PC-9 (cell line): ENCODE data around the gene CYP1A2. TPM values are rescaled to one million over a fixed set of nuclear protein-coding genes. Genes with fewer than 3 reads are reported as not detected.

Experiments used
- BruUV-seq: library from RNA; stranded (reverse); fragments of 400-500 nt; replicated peaks from 2 replicates; lab custom pipeline; 2021; lab: Mats Ljungman, UMichigan
- CTCF ChIA-PET: fragments of 300-600 bp; sonication (Branson Sonifier 250); formaldehyde crosslinking; loops from one replicate; lab custom pipeline; 2022; ENCODE audit warnings: antibody characterized with exemption; lab: Charles Lee
- POLR2A ChIA-PET: fragments of 300-600 bp; sonication (Branson Sonifier 250); formaldehyde crosslinking; loops from one replicate; lab custom pipeline; 2022; ENCODE audit warnings: antibody characterized with exemption; ENCODE audit not compliant: unreplicated experiment; lab: Charles Lee
- DNase-seq, 2 experiments: peaks; one replicate each; pipeline versions ENCODE4 v3.0.0 to v3.0.0-alpha.2; 2015 to 2022; ENCODE audit warnings: mixed read lengths in 1 of 2
- H2AFZ ChIP-seq: fragments of 200-600 bp; sonication (generic); 2 replicates; pipeline ENCODE4 v1.8.1; 2017; ENCODE audit warnings: antibody characterized with exemption
- H3F3A ChIP-seq: fragments of 200-600 bp; sonication (generic); 2 replicates; pipeline ENCODE4 v1.8.1; 2017; ENCODE audit warnings: antibody characterized with exemption, mild to moderate bottlenecking, low read depth; ENCODE audit not compliant: insufficient read depth
- H3K27ac ChIP-seq: fragments of 200-600 bp; sonication (generic); 2 replicates; pipeline ENCODE4 v1.6.1; 2016; ENCODE audit warnings: mixed run types
- H3K27me3 ChIP-seq: fragments of 200-600 bp; sonication (generic); 2 replicates; pipeline ENCODE4 v1.6.1; 2016; ENCODE audit warnings: low read depth, mixed run types; ENCODE audit not compliant: insufficient read depth
- H3K36me3 ChIP-seq: fragments of 200-600 bp; sonication (generic); 2 replicates; pipeline ENCODE4 v1.6.1; 2016; ENCODE audit warnings: low read depth, mixed run types
- H3K4me1 ChIP-seq: fragments of 200-600 bp; sonication (generic); replicated peaks from 2 replicates; pipeline ENCODE4 v1.6.1; 2016; ENCODE audit warnings: mixed run types; ENCODE audit not compliant: insufficient read depth
- H3K4me2 ChIP-seq: fragments of 200-600 bp; sonication (generic); 2 replicates; pipeline ENCODE4 v1.6.1; 2017; ENCODE audit warnings: mixed run types
- H3K4me3 ChIP-seq: fragments of 200-600 bp; sonication (generic); 2 replicates; pipeline ENCODE4 v1.6.1; 2016; ENCODE audit warnings: mixed run types
- H3K79me2 ChIP-seq: fragments of 200-600 bp; sonication (generic); 2 replicates; pipeline ENCODE4 v1.6.1; 2017; ENCODE audit warnings: low read depth, mixed run types
- H3K9me2 ChIP-seq: fragments of 200-600 bp; sonication (generic); 2 replicates; pipeline ENCODE4 v1.8.1; 2017; ENCODE audit warnings: mild to moderate bottlenecking; ENCODE audit not compliant: insufficient read depth
- H3K9me3 ChIP-seq: fragments of 200-600 bp; sonication (generic); 2 replicates; pipeline ENCODE4 v1.8.1; 2016; ENCODE audit warnings: low read depth; ENCODE audit not compliant: insufficient read depth
- H4K20me1 ChIP-seq: fragments of 200-600 bp; sonication (generic); 2 replicates; pipeline ENCODE4 v1.8.1; 2017; ENCODE audit not compliant: insufficient read depth
- CTCF ChIP-seq: fragments of 200-600 bp; sonication (generic); conservative IDR thresholded peaks from 2 replicates; pipeline ENCODE4 v1.6.1; 2017; ENCODE audit warnings: mixed run types, antibody characterized with exemption, mild to moderate bottlenecking, moderate library complexity
- EZH2 ChIP-seq: fragments of 200-600 bp; sonication (generic); IDR thresholded peaks from 2 replicates; pipeline ENCODE4 v1.8.0; 2017; ENCODE audit warnings: antibody characterized with exemption, low read depth
- intact Hi-C: fragments of 100-400 bp; cut with micrococcal nuclease; formaldehyde crosslinking; loops from one replicate; pipeline ENCODE4 v1.10.0; 2022; ENCODE audit not compliant: unreplicated experiment
- total RNA-seq: library from RNA; stranded (reverse); gene quantifications from 2 replicates; pipeline ENCODE4 v1.2.3, GENCODE V29; 2021

CYP1A2 gene
- total RNA-seq, 1 experiment from 2014 or later: not detected

DNA sequence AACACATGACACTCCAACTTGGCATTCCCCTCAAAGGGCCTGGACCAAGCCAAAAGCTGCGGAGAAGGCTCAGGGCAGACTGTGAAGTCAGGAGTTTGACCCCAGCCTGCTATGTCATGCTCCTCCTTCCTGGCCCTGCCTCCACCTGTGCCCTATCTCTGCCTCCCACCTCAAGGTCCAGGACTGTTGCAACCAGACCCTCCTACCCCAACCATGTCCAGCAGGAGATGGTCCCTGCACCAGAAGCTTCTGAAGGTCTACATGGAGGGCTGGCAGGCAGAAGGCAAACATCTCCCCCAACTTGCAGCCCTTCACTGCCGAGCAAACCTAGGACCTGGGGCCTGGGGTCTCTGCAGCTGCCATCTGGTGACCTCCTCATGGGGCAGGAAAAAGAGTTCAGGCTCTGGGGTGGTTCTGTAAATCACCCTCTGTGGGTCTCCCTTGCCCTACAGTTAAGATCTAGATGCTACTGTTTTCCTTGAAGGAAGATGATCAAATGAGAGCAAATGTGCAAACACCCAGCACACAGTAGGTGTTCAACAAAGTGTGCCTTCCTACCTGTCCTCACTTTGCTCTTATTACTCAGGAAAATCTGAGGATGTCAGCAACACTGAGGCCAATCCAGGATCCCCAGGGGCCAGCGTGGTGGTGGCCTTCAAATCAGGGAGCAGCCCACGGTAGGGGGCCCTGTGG, 21.7 kb downstream of the CYP1A2 start:
- Histone ChIP-seq H4K20me1 (no peaks in the 10 kb centered on the region), H3F3A (no peaks in the 10 kb centered on the region), H3K9me3 (no peaks in the 10 kb centered on the region), H3K27ac (no peak overlapping the region), H3K4me3 (no peak overlapping the region), H3K36me3 (no peaks in the 10 kb centered on the region), H3K27me3 (no peaks in the 10 kb centered on the region), H3K79me2 (no peaks in the 10 kb centered on the region), H2AFZ (no peak overlapping the region), H3K9me2 (no peaks in the 10 kb centered on the region), H3K4me2 (no peak overlapping the region), H3K4me1 (peaks cover 11% of the 10 kb centered on the region)
- no peak for TF ChIP-seq CTCF
- no peak for TF ChIP-seq EZH2
- DNase-seq: no peak
- CTCF ChIA-PET: interaction anchor here (0.6 to 1.4 kb wide), 12 partner anchors 13 to 217 kb away, joined by 3 to 11 read pairs (median 4); no protein-coding TSS in a partner anchor
- POLR2A ChIA-PET: interaction anchor here (0.5 kb wide), 1 partner anchor 266 kb away, joined by 3 read pairs; no protein-coding TSS in a partner anchor
- intact Hi-C loops: no loop called here
- BruUV-seq: no TSS peak

- Histone ChIP-seq H4K20me1 (no peaks in the 10 kb centered on the region), H3K9me3 (no peaks in the 10 kb centered on the region), H3K4me3 (no peak overlapping the region), H3K9me2 (no peaks in the 10 kb centered on the region), H3K36me3 (no peaks in the 10 kb centered on the region), H3K27me3 (no peaks in the 10 kb centered on the region), H2AFZ (no peak overlapping the region), H3K79me2 (no peaks in the 10 kb centered on the region), H3K4me2 (0 out of 2 replicates have a peak overlapping the region, but pooled peaks have one; percentile 13), H3K4me1 (peaks cover 11% of the 10 kb centered on the region), H3K27ac (no peak overlapping the region), H3F3A (no peaks in the 10 kb centered on the region)
- BruUV-seq: no TSS peak
- DNase-seq: no peak
- TF ChIP-seq EZH2 (no peak), CTCF (no peak)
- ChIA-PET CTCF (interaction anchor here (0.7 to 1.1 kb wide), 3 partner anchors 10 to 76 kb away, joined by 3 to 6 read pairs (median 4); no protein-coding TSS in a partner anchor), POLR2A (interaction anchor here (0.5 kb wide), 1 partner anchor 92 kb away, joined by 20 read pairs; no protein-coding TSS in a partner anchor)
- intact Hi-C loops: no loop called here
Observed at GRCh38 chr15:74773329-74773728, 24.7 kb downstream of the CYP1A2 start.

DNA sequence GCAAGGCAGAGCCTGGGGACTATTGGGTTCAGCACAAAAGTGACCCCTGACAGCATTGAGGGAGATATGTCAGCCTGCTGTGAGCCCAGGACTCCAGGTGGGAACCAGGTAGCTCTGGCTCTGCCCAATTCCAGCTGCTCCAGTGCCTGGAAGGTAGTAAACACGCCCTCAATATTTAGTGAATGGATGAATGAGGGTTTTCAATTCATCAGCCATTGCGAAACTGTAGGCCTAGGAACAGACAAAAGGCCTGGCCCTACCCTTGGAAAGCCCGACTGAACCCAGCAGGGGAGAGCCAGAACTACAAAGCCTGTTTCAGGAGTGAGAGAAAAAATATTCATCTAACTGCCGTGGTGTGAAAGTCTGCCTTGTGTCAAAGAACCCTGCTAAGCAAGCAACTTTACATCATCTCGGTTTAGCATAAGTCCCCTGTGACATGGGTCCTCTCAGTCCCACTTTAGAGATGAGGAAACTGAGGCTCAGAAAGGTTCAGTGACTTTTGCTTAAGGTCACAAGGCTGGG, 25.1 kb downstream of the CYP1A2 start:
- H3K27me3 ChIP-seq: no peaks in the 10 kb centered on the region
- H3K79me2 ChIP-seq: no peaks in the 10 kb centered on the region
- no peak overlapping the region for H3K27ac ChIP-seq
- H3K4me3 ChIP-seq: no peak overlapping the region
- no peaks in the 10 kb centered on the region for H3K9me2 ChIP-seq
- H3F3A ChIP-seq: peaks cover under 1% of the 10 kb centered on the region; the same call in 1 of the 2 replicates
- peak; percentile 23 to 56 for DNase-seq
- H3K4me1 ChIP-seq: peaks cover 11% of the 10 kb centered on the region
- TF ChIP-seq CTCF (no peak), EZH2 (no peak)
- intact Hi-C loops: no loop called here
- ChIA-PET POLR2A (interaction anchor here (0.5 kb wide), 1 partner anchor 92 kb away, joined by 20 read pairs; no protein-coding TSS in a partner anchor), CTCF (interaction anchor here (0.7 kb wide), 1 partner anchor 10 kb away, joined by 4 read pairs; no protein-coding TSS in a partner anchor)
- H2AFZ ChIP-seq: no peak overlapping the region
- 0 out of 2 replicates have a peak overlapping the region, but pooled peaks have one; percentile 13 for H3K4me2 ChIP-seq
- H3K36me3 ChIP-seq: no peaks in the 10 kb centered on the region
- no TSS peak for BruUV-seq
- no peaks in the 10 kb centered on the region for H4K20me1 ChIP-seq
- H3K9me3 ChIP-seq: no peaks in the 10 kb centered on the region
